Stimulated activated CD4-positive, alpha-beta T cell treated with anti-CD3 and anti-CD28 coated beads, Interleukin-12 subunit alpha, Interleukin-12 subunit beta, amount 100 ng/mL, for 24 hours (primary cell): ENCODE data around the gene TBXAS1.
"Not testable (repeated sequence)": the region's sequence is repeated elsewhere in the genome, so short reads cannot be mapped to it uniquely, and the experiment has no call there.

Experiments used
- DNase-seq, 2 experiments: peaks; one replicate each; pipeline ENCODE4 v3.0.0-alpha.2; 2020; ENCODE audit warnings: low read depth in 2 of 2

The TBXAS1 gene

DNA sequence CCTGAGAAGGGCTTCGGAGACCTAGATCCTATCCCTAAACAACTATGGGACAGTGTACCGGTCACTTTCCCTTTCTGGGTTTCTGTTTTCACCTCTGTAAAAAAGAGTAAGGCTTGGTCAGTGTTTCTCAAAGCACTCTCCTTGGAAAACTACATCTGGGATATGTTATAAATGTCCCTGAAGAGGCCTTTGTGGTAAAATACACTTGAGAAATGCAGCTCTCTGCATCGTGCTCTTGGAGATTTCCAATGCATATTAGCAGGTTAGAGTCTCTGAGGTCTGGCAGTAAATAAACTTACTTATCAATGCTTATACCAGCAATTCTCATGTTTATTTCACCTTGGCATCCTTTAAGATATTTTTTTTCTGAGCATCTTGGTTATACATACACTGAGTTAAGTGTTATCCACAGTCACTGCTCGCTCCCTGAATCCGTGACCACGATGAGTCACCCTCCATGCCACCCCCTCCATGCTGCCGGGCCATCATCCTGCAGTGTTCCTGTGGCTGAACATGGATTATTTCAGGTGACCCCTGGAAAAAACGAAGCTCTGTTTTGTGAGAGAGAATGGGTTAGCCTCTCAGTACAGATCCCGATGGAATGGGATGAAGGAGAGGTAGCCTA, 3.3 kb upstream of the TBXAS1 start:
- no peak for DNase-seq

DNA sequence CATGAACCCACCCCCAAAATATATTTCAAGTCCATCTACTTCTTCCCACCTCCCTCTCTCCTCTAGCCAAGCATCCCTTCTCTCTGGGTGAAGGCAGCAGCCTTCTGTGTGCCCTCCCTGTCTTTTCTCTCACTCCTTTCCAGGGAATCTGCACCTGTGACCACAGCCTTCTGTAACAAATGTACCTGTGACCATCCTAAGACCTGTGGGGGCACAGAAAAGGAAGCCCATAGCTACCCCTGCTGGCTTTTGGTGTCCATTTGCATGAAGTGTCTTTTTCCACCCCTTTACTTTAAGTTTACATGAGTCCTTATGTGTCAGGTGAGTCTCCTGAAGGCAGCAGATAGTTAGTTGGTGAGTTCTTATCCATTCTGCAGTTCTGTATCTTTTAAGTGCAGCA, 2.0 kb upstream of the TBXAS1 start:
- DNase-seq, result no peak

DNA sequence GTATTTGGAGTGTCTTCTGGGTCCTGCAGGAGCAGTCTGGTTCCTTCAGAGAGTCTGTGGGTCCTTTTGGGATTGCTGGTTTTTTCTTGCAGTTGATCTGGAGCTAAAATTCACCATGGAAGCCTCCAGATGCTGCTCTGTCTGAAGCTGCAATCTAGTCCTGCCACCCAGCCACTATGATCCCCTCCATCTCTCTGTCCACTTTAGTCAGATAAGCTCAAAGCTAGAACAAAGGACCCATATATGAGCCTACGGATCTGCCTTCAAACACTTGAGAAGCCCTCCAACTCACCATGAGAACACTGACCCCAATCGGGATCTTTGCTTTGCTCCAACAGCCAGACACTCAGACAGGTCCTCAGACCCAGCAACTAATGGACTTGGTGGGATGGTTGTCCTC, 618 bp upstream of the TBXAS1 start:
- DNase-seq, result no peak

DNA sequence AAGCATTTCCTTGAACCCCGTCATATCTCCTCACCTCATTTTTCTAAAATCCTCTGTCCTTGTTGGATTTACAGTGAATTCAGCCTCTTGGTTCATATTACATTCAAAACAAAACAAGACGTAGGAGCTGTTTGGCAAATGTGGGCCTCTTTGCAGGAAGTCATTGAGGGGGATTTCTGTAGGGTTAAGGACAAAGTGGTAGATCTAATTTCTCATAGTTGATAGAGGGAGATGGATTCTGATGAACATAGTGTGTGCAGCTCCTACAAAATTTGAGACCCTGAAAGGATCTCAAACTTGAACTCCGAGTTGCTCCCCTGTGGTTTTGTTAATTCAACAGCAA, 682 bp downstream of the TBXAS1 start:
- no peak for DNase-seq

DNA sequence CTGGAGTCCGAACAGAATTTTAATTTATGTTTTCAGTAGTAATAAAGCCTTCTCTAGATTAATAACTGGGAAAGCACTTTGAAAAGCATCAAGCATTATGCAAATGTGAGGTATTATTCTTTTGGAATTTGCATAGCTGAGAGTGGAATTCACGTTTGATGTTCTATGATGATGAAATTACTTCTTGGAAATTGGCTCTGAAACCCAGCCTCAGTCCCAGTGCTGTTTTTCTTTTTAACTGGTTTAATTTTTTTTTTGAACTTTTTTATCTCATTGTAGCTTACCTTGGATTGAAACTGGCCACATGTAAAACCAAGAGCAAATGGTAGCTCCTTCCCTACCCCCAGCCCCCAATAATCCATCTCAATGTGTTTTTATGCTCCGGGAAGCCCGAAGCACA, 1.2 kb downstream of the TBXAS1 start:
- DNase-seq, result no peak

DNA sequence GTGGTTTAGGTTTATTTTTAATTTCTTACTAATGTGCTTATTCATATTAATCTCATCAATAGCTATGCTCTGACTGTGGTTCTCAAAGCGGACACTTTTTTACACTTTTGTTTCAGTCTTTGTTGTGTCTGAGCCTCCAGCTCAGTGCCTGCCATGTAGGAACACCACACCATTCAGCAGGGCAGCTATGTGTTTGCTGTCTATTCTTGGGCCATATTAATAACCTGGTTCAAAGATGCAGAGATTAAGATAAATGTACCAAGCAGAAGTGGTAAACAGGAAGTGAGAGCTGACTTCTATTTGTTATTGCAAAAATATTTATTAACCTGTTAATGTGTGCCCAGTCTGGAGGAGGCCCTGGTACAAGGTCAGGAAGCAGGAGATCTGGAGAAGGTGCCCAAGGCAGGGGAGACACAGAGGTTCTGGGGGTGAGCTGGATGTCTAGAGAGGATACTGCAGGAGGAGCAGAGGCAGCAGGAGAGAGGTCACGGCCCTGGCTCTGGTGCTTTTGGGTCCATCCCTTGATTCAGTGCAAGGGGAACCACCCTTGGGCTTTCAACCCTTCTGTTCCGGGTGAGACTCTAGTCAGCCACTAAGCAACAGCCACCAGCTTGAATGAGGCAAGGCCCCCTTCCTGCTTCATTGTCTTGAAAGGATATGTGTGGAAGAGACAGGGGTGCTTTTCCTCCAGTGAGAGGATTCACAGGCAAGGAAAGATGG, 1.9 kb downstream of the TBXAS1 start:
- no peak for DNase-seq

DNA sequence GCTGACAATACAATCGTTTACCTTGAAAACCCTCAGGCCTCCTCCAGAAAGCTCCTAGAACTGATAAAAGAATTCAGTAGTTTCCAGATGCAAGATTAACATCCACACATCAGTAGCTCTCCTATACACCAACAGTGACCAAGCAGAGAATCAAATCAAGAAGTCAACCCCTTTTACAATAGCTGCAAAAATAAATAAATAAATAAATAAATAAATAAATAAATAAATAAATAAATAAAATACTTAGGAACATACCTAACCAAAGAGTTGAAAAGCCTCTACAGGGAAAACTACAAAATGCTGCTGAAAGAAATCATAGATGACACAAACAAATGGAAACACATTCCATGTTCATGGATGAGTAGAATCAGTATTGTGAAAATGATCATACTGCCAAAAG, 6.8 kb downstream of the TBXAS1 start:
- DNase-seq, result not testable (repeated sequence)

DNA sequence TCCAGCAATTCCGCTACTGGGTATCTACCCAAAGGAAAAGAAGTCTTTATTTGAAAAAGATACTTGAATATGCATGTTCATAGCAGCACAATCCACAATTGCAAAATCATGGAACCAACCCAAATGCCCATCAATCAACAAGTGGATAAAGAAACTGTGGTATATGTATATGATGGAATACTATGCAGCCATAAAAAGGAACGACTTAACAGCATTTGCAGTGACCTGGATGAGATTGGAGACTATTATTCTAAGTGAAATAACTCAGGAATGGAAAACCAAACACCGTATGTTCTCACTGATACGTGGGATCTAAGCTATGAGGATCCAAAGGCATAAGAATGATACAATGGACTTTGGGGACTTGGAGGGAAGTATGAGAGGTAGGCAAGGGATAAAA, 8.2 kb downstream of the TBXAS1 start:
- DNase-seq, result not testable (repeated sequence)

DNA sequence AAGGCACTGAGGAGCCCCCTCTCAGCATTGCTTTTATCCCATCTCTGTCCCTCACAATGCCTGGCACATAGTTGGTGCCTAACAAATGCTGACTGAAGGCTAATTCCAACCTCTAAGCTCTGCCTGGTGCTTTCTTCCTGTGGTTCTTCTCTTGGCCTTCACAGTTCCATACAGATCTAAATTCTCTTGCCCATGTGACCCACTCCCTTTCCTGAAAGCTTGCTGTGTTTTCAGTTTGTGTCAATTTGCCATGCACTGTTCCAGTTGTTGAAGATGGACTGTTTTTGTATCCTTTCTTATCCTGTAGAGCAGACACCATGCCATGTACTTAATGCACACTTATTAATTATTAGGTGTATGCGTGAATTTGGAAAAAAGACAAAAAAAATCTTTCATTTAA, 9.2 kb downstream of the TBXAS1 start:
- DNase-seq, result no peak

DNA sequence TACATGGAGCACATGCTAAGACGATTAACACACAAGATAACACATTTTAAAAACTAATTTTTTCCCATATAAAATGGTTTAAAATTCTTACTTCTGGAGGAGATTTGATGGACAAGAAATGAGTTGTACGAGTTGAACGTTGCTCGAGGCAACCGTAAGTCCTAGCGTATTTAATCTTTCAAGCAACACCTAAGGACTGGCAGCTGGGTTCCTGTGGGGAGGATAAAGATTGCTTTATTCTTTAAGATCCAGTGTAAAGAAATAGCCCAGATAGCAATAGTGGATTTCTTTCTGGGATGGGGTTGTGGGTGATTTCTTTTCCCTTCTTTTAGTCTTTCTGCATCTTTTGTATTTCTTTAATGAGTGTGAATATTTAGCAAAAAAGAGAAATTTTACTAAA, 9.8 kb downstream of the TBXAS1 start:
- no peak for DNase-seq

DNA sequence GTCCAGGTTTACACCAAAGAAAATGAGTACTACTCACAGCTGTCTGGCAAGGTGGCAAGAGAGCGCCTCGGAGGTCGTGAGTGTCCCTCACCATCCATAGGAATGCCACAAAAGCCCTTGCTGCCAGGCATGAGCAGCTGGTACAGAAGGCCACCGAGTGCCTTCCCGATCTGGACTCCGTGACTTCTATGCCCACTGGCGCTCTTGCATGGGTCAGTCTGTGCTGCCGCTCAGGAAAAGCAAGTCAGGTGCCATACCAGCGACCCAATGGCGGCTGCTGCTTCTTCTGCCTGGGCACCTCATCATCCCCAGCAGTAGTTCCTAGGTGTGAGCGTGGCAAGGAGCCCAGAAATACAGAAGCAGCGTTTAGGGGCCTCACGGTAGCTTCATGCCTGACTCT, 11.7 kb downstream of the TBXAS1 start:
- no peak for DNase-seq

DNA sequence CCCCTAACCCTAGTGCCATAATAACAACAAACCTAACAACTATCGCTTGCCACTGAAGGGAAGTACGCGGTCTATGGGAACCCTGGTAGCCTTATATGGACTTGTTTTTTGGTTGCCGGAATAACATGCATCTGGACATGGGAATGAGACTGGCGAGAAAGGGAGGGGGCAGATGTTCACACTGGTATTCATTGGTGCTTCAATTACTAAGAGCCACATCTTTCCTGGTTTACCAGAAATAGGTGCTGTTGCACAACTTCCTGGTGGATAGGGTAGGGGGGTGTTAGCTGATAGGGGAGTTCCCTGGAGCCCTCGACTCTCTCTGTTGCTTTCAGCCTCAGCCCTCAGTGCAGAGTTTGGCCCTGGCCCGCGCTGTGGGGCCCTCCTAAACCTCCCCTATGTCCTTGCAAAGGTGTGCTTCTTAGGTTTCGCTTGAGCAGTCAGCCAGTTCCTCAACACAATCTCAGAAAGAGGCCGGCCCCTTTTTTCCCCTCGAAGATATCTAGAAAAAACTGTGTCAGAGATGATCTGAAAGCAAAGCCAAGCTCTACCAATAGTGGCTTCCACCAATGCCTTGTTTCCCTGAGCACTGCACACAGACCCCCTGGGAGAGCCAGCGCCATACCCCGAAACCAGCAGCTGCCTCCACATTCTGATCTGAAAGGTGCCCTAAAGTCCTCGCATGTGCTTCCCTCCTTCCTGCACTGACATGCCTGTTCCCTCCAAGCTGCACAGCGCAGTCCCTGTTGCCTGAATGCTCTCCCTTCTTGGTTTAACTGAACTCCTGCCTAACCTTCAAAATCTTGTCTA, 13.5 kb downstream of the TBXAS1 start:
- no peak for DNase-seq

DNA sequence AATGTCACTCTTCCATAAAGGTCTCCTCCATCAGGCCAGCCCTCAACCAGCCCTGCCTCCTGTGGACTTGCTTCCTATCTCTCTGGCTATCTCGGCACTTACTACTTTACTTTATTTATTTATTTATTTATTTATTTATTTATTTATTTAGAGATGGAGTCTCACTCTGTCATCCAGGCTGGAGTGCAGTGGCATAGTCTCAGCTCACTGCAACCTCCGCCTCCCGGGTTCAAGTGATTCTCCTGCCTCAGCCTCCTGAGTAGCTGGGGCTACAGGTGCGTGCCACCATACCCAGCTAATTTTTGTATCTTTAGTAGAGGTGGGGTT, 14.1 kb downstream of the TBXAS1 start:
- DNase-seq, result not testable (repeated sequence)

DNA sequence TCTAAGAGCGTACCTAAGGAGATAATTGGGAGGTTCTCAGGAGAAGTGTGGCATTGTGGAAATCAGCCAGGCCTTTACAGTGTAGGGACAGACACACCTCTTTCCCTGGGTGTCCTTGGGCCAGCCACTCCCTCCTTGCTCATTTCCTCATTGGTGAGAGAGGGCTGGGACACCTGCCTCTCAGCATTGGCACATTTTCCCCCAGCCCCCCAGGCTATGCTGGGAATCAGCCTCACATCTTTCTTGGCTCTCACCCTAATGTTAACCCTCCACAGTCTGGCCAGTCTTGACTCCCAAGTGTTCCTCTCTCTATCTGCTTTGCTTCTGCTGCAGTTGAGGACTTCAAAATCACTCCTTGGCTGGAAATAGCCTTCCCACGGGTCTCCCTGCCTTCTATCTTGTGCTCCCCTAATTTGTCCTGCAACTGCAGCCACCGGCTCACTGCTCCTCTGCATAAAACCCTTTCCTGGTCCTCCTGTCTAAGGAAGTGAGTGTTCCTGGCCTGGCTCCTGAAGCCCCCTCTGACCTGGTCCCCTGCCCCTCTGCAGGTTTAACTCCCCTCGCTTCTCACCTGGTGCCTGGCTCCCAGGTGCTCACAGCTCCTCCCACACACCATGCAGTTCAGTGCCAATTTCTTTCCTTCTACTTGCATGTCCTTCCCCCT, 15.8 kb downstream of the TBXAS1 start:
- no peak for DNase-seq

DNA sequence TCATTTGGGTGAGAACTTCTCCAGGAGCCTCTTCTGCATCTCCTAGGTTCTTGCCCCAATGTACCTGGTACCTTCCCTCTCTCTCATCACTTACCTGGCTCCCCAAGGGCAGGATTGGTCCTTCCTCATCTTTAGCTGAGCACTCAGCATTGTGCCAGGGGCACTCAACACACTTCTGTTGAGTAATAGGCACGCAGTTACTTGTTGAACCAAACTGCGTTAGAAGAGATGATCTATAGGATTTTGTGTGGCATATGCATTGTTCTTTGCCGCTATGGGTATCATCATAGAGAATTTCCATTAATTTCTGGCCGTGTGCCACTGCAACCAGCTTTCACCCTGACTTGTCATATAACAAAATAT, 16.4 kb downstream of the TBXAS1 start:
- no peak for DNase-seq

DNA sequence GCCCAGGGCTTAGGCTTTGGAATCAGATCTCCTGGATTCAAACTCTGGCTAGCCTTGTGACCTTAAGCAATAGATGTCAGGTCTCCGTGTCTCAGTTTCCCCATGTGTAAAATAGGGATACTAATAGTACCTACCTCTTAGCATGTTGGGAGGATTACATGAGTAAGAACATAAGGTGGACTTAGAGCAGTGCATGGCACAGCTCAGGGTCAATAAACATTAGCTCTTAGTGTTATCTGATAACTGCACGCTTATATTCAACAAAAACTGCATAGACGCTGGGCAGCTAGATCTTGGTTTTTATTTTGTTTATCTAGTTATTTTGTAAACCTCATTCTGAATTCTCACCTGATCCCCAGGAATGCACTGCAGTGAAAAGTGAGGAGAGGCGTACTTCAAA, 17.2 kb downstream of the TBXAS1 start:
- no peak for DNase-seq

DNA sequence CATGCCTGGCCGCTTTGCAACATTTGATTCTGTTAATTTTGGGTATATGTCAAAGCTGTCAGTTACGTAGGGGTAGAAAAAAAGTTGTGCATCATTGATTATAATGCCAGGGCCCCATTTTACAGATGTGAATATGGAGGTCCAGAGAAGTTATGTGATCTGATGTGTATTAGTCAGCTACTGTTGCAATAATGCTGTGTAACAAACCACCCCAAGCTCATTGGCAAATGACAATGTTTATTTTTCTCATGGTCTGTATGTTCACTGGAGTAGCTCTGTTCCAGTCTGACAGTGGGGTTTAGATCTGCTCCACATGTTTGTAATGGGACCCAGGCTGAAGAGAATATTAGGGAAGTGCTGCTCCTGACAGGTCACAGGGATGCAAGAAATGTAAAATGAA, 19.2 kb downstream of the TBXAS1 start:
- no peak for DNase-seq

DNA sequence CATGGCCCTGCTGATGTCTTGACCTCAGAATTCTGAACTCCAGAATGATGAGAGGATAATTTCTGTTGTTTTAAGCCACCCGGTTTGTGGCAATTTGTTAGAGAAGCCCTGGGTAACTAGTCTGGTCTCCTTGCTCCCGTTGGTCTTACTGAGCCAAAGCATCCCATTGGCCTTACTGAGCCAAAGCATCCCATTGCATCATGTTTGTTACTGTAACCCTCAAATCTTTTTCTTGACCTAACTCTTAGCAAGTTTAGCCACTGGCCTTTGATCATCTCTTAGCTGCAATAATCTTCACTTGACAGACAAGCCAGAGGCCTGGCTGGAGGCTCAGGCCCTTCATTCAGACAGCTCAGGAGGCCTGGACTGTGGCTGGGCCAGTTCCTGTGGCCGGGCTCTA, 21.8 kb downstream of the TBXAS1 start:
- no peak for DNase-seq

DNA sequence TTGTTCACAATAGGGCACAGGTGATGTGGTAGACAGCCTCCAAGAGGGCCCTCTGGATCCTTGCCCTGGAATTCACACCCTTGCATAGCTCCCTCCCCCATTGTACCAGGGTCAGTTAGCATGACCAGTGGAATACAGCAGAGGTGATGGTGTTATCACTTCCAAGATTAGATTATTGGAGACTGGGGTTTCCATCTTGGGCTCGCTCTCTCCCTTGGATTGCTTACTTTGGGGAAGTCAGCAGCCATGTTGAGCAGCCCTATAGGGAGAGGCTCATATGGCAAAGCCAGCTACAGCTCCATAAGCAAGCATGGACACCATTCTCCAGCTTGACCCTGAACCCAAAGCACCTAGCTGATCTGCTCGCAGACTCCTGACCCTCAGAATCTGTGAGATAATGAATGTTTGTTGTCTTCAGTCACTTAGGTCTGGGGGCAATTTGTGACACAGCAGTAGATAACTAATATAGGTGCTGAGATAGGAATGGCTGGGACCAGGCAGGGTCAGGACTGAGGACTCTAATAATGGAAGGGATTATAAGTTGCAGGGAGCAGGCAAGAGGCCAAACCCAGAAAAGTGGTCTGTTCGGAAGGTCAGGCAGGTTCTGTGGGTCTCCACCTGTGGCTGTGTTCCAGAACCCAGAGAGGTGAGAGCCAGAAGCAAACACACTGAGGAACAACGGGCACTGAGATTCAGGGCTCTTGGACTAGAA, 22.9 kb downstream of the TBXAS1 start:
- no peak for DNase-seq

DNA sequence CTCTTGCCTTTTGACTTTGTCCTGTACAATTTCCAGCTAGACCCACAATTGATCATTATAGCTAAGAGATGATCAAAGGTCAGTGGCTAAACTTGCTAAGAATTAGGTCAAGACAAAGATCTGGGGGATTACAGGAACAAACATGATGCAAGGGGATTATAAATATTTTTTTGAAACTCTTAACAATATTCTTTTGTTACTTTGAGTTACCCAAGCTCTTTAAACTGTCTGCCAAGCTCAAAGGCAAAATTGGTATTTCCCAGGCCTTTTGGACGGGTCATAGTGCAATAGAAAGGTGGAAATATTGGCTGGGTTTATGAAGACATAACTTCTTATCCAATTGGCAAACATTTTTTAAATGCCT, 23.4 kb downstream of the TBXAS1 start:
- no peak for DNase-seq

DNA sequence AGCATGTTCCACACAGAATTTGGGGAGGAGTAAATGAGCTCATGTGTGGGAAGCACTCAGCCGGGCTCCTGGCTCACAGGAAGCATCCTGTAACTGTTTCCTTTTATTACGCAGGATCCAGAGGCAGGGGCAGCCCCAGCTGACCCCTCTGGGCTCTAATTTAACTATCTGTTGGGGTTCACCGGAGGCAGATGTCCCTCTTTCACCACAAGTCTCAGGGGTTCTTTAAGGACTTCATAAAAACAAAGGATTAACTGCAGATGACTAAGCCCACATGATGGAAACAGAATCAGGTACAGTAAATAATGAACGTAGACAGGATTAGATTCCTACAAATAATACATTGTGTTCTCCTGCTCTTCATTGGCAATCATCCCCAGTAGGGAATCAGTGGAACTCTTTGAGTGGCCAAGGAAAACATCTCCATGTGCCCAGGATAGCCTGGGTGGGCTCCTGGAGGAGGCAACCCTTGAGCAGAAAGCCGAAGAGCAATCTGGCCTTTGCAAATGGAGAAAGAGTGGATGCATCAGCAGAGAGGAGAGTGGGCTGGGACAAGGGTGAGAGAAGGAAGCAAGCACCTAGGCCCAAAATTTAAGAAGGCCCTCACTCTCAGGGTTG, 24.6 kb downstream of the TBXAS1 start:
- no peak for DNase-seq

DNA sequence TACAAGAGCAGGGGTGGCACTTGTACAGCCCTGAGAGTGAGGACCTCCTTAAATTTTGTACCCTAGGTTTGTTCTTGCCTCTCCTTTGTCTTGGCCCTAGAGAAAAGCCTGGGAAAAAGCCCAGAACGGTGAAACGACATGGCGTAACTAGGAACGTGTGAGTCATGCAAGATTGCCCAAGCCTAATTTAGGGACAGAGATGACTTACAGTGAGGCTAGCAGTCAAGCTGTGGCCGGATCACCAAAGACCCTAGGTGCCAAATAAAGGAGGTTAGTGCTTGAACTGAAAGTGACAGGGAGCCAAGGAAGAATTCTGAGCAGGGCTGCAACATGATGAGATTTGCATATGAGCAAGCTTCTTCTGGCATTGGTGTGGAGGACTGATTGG, 25.1 kb downstream of the TBXAS1 start:
- no peak for DNase-seq
